ENCODE measurements around the gene TMOD1. TPM values are rescaled to one million over a fixed set of nuclear protein-coding genes. Genes with fewer than 3 reads are reported as not detected.

The TMOD1 gene
- total and polyA plus RNA-seq, 2 donors (not counting 1 experiment from before 2014, with no cell fraction given) = 0.98 to 4.0 TPM

- Histone ChIP-seq H3K36me3 (ENCODE audit: control insufficient read depth, insufficient read depth, low read length) (peaks cover 4% of the 10 kb centered on the region), H3K4me2 (ENCODE audit: extremely low read depth, insufficient read depth, low read length) (no peak overlapping the region)
These were observed 144.3 kb downstream of the TMOD1 start for GRCh38 chr9:97645720-97646119.

GRCh38 chr9:97647996-97648395, 146.5 kb downstream of the TMOD1 start:
- TF ChIP-seq EZH2 (IDR thresholded peaks at IDR 0.05; ENCODE audit: low read length, missing control alignments) (no peak), CTCF (conservative IDR thresholded peaks at IDR 0.05 in 1 of 2, IDR thresholded peaks at IDR 0.05 in 1 of 2; ENCODE audit: low read depth in 1 of 2, low read length in 2 of 2) (no peak)
- DNase-seq (ENCODE audit: low read depth in 2 of 2) = no peak
- Histone ChIP-seq H3K4me3 (replicated peaks in 1 of 4; ENCODE audit: control extremely low read depth in 1 of 4, insufficient read depth in 1 of 4, low read depth in 3 of 4, low read length in 4 of 4) (no peak overlapping the region), H3K4me2 (ENCODE audit: extremely low read depth, insufficient read depth, low read length) (no peak overlapping the region), H4K20me1 (ENCODE audit: control insufficient read depth, extremely low read depth, insufficient read depth, low read length) (no peaks in the 10 kb centered on the region), H3K36me3 (ENCODE audit: control insufficient read depth, insufficient read depth, low read length) (peaks cover 2% of the 10 kb centered on the region), H3K79me2 (ENCODE audit: control insufficient read depth, insufficient read depth, low read length) (no peaks in the 10 kb centered on the region), H3K4me1 (ENCODE audit: control insufficient read depth, extremely low read depth, insufficient read depth, low read length) (no peaks in the 10 kb centered on the region), H2AFZ (ENCODE audit: low read length) (no peak overlapping the region), H3K9ac (ENCODE audit: insufficient read depth, low read length) (no peak overlapping the region), H3K27ac (ENCODE audit: insufficient read depth, low read length) (no peak overlapping the region), H3K27me3 (ENCODE audit: control insufficient read depth, insufficient read depth, low read length) (no peaks in the 10 kb centered on the region), H3K9me3 (ENCODE audit: control insufficient read depth, insufficient read depth, low read depth, low read length) (no peaks in the 10 kb centered on the region)

More at GRCh38 chr9:97645720-97646119, 144.3 kb downstream of the TMOD1 start:
- no peak overlapping the region for H3K27ac ChIP-seq (ENCODE audit: insufficient read depth, low read length)
- no peaks in the 10 kb centered on the region for H3K9me3 ChIP-seq (ENCODE audit: control insufficient read depth, insufficient read depth, low read depth, low read length)
- TF ChIP-seq EZH2 (IDR thresholded peaks at IDR 0.05; ENCODE audit: low read length, missing control alignments) (no peak), CTCF (conservative IDR thresholded peaks at IDR 0.05 in 1 of 2, IDR thresholded peaks at IDR 0.05 in 1 of 2; ENCODE audit: low read depth in 1 of 2, low read length in 2 of 2) (no peak)
- no peak overlapping the region for H3K9ac ChIP-seq (ENCODE audit: insufficient read depth, low read length)
- peaks cover 6% of the 10 kb centered on the region for H3K79me2 ChIP-seq (ENCODE audit: control insufficient read depth, insufficient read depth, low read length)
- H4K20me1 ChIP-seq (ENCODE audit: control insufficient read depth, extremely low read depth, insufficient read depth, low read length) = no peaks in the 10 kb centered on the region
- no peak overlapping the region for H3K4me3 ChIP-seq (replicated peaks in 1 of 4; ENCODE audit: control extremely low read depth in 1 of 4, insufficient read depth in 1 of 4, low read depth in 3 of 4, low read length in 4 of 4)
- no peaks in the 10 kb centered on the region for H3K4me1 ChIP-seq (ENCODE audit: control insufficient read depth, extremely low read depth, insufficient read depth, low read length)
- no peak overlapping the region for H2AFZ ChIP-seq (ENCODE audit: low read length)
- no peaks in the 10 kb centered on the region for H3K27me3 ChIP-seq (ENCODE audit: control insufficient read depth, insufficient read depth, low read length)
- DNase-seq (ENCODE audit: low read depth in 2 of 2) = no peak

Other genes starting within 250 kb of the TMOD1 start
- 1.8 and 2.5 TPM in 2 replicates for gene CCDC180, start 194.0 kb upstream of the TMOD1 start, total RNA-seq
- 0.26 and 0.73 TPM in 2 replicates for gene CCDC180, start 194.0 kb upstream of the TMOD1 start, polyA plus RNA-seq
- 9.0 and 14.7 TPM in 2 replicates for gene TDRD7, start 89.6 kb upstream of the TMOD1 start, total RNA-seq
- gene TDRD7, start 89.6 kb upstream of the TMOD1 start, polyA plus RNA-seq = 9.8 and 10.5 TPM in 2 replicates
- 19.8 and 20.1 TPM in 2 replicates for gene TSTD2, start 131.7 kb downstream of the TMOD1 start, total RNA-seq
- gene TSTD2, start 131.7 kb downstream of the TMOD1 start, polyA plus RNA-seq = 12.2 and 15.9 TPM in 2 replicates
- gene NCBP1, start 132.2 kb downstream of the TMOD1 start, total RNA-seq = 36.5 and 42.9 TPM in 2 replicates
- gene NCBP1, start 132.2 kb downstream of the TMOD1 start, polyA plus RNA-seq = 27.1 and 27.9 TPM in 2 replicates
- 6.4 and 9.7 TPM in 2 replicates for gene XPA, start 195.7 kb downstream of the TMOD1 start, total RNA-seq
- gene XPA, start 195.7 kb downstream of the TMOD1 start, polyA plus RNA-seq = 4.2 and 6.1 TPM in 2 replicates

Data from fibroblast of lung (primary cell).